ENCODE data around the gene HS2ST1. TPM values are rescaled to one million over a fixed set of nuclear protein-coding genes. Genes with fewer than 3 reads are reported as not detected.

Gene HS2ST1
- total RNA-seq, 1 experiment from 2014 or later: 35.0 TPM

GRCh38 chr1:87045761-87046304 is 131.4 kb downstream of the HS2ST1 start:
- H3K4me3 ChIP-seq: no peak overlapping the region
- no peaks in the 10 kb centered on the region for H3K4me1 ChIP-seq (replicated peaks; ENCODE audit: insufficient read depth)
- H3K27me3 ChIP-seq (ENCODE audit: insufficient read depth, low read depth): no peaks in the 10 kb centered on the region
- H3K36me3 ChIP-seq (ENCODE audit: low read depth): no peaks in the 10 kb centered on the region
- intact Hi-C loops (cut with micrococcal nuclease; ENCODE audit: unreplicated experiment): no loop called here
- H3F3A ChIP-seq (ENCODE audit: insufficient read depth, low read depth): no peaks in the 10 kb centered on the region
- no peak for TF ChIP-seq EZH2 (IDR thresholded peaks at IDR 0.05; ENCODE audit: low read depth)
- no peak for TF ChIP-seq CTCF (conservative IDR thresholded peaks at IDR 0.05)
- ChIA-PET CTCF (no interaction called here), POLR2A (ENCODE audit: unreplicated experiment) (no interaction called here)
- H3K9me3 ChIP-seq (ENCODE audit: insufficient read depth, low read depth): no peaks in the 10 kb centered on the region; the same call in 1 of the 2 replicates
- no peaks in the 10 kb centered on the region for H4K20me1 ChIP-seq (ENCODE audit: insufficient read depth)
- BruUV-seq (replicated peaks): no TSS peak
- H3K79me2 ChIP-seq (ENCODE audit: low read depth): no peaks in the 10 kb centered on the region
- H2AFZ ChIP-seq: no peak overlapping the region
- H3K27ac ChIP-seq: no peak overlapping the region
- no peak overlapping the region for H3K4me2 ChIP-seq
- H3K9me2 ChIP-seq (ENCODE audit: insufficient read depth): 0 out of 2 replicates have a peak, but pooled peaks cover 8% of the 10 kb centered on the region
- DNase-seq: no peak

GRCh38 chr1:87046951-87047350 is 132.5 kb downstream of the HS2ST1 start:
- no peaks in the 10 kb centered on the region for H4K20me1 ChIP-seq (ENCODE audit: insufficient read depth)
- intact Hi-C loops (cut with micrococcal nuclease; ENCODE audit: unreplicated experiment): no loop called here
- H3F3A ChIP-seq (ENCODE audit: insufficient read depth, low read depth): no peaks in the 10 kb centered on the region
- H3K27me3 ChIP-seq (ENCODE audit: insufficient read depth, low read depth): no peaks in the 10 kb centered on the region
- no peaks in the 10 kb centered on the region for H3K36me3 ChIP-seq (ENCODE audit: low read depth)
- no peak for TF ChIP-seq EZH2 (IDR thresholded peaks at IDR 0.05; ENCODE audit: low read depth)
- no peak for TF ChIP-seq CTCF (conservative IDR thresholded peaks at IDR 0.05)
- no peak overlapping the region for H3K27ac ChIP-seq
- ChIA-PET CTCF (no interaction called here), POLR2A (ENCODE audit: unreplicated experiment) (no interaction called here)
- no peak overlapping the region for H3K4me2 ChIP-seq
- no peak overlapping the region for H2AFZ ChIP-seq
- no peaks in the 10 kb centered on the region for H3K79me2 ChIP-seq (ENCODE audit: low read depth)
- no peak overlapping the region for H3K4me3 ChIP-seq
- DNase-seq: no peak
- no peaks in the 10 kb centered on the region for H3K4me1 ChIP-seq (replicated peaks; ENCODE audit: insufficient read depth)
- H3K9me2 ChIP-seq (ENCODE audit: insufficient read depth): 0 out of 2 replicates have a peak, but pooled peaks cover 8% of the 10 kb centered on the region
- no peaks in the 10 kb centered on the region; the same call in 1 of the 2 replicates for H3K9me3 ChIP-seq (ENCODE audit: insufficient read depth, low read depth)
- no TSS peak for BruUV-seq (replicated peaks)

GRCh38 chr1:87048237-87048636 is 133.8 kb downstream of the HS2ST1 start:
- no peaks in the 10 kb centered on the region for H3K36me3 ChIP-seq (ENCODE audit: low read depth)
- H2AFZ ChIP-seq: no peak overlapping the region
- no peak overlapping the region for H3K4me3 ChIP-seq
- no peaks in the 10 kb centered on the region for H3K4me1 ChIP-seq (replicated peaks; ENCODE audit: insufficient read depth)
- no peaks in the 10 kb centered on the region for H3K9me2 ChIP-seq (ENCODE audit: insufficient read depth)
- POLR2A ChIA-PET (ENCODE audit: unreplicated experiment): no interaction called here
- H3K9me3 ChIP-seq (ENCODE audit: insufficient read depth, low read depth): no peaks in the 10 kb centered on the region; the same call in 1 of the 2 replicates
- DNase-seq: no peak
- H3K79me2 ChIP-seq (ENCODE audit: low read depth): no peaks in the 10 kb centered on the region
- TF ChIP-seq CTCF (conservative IDR thresholded peaks at IDR 0.05) (no peak), EZH2 (IDR thresholded peaks at IDR 0.05; ENCODE audit: low read depth) (no peak)
- CTCF ChIA-PET: no interaction called here
- intact Hi-C loops (cut with micrococcal nuclease; ENCODE audit: unreplicated experiment): no loop called here
- H4K20me1 ChIP-seq (ENCODE audit: insufficient read depth): no peaks in the 10 kb centered on the region
- no TSS peak for BruUV-seq (replicated peaks)
- H3K27me3 ChIP-seq (ENCODE audit: insufficient read depth, low read depth): no peaks in the 10 kb centered on the region
- H3K4me2 ChIP-seq: no peak overlapping the region
- H3K27ac ChIP-seq: no peak overlapping the region
- H3F3A ChIP-seq (ENCODE audit: insufficient read depth, low read depth): no peaks in the 10 kb centered on the region

All from PC-9 (cell line).